NB4 (cell line): ENCODE measurements around the gene PACS1.

Experiments used
- DNase-seq: peaks from one replicate; pipeline ENCODE4 v3.0.0; 2010; ENCODE audit warnings: low read depth
- H3K4me3 ChIP-seq: one replicate; pipeline ENCODE4 v1.5.1; 2011; ENCODE audit warnings: mild to moderate bottlenecking, low read depth, low read length, moderate library complexity
- MYC ChIP-seq: IDR thresholded peaks from 2 replicates; pipeline ENCODE4 v1.6.1; 2011; ENCODE audit warnings: low read depth, low read length
- POLR2A ChIP-seq: IDR thresholded peaks from 2 replicates; pipeline ENCODE4 v1.6.1; 2011; ENCODE audit warnings: mild to moderate bottlenecking; ENCODE audit not compliant: insufficient read length; ENCODE audit errors: extremely low read depth
- TF ChIP-seq, protein P1 (sequence below): IDR thresholded peaks from one replicate; pipeline ENCODE4 v1.5.1; 2012; ENCODE audit warnings: low read depth, low read length
- TF ChIP-seq, protein P2 (sequence below): IDR thresholded peaks from 2 replicates; pipeline ENCODE4 v1.6.1; 2011; ENCODE audit warnings: low read depth, low read length

PACS1 gene

DNA sequence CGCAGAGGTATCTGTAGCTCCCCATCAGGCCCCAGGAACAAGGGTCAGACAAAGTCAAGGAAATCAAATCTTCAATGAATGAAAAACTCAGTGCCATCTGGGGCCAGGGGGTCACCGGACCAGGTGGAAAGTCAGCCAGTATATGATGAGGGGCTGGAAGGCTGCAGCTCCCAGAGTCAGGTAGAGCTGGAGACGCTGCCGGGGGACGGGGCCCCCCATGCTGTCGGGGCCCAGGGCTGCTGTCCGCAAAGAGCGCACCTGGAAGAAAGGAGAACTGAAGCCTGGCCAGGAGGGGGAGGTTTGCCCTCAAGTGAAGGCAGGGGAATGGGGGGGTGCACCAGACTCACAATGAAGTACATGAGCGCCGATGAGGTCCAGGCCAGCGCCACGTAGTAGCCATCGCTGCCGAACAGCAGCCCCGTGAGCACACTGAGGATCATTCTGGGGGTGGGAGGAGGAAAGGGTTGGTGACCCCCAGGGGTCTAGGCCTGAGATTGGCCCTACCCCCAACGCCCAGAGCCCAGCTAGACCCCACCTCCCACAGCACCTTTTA, 214.5 kb downstream of the PACS1 start:
- DNase-seq, result no peak

DNA sequence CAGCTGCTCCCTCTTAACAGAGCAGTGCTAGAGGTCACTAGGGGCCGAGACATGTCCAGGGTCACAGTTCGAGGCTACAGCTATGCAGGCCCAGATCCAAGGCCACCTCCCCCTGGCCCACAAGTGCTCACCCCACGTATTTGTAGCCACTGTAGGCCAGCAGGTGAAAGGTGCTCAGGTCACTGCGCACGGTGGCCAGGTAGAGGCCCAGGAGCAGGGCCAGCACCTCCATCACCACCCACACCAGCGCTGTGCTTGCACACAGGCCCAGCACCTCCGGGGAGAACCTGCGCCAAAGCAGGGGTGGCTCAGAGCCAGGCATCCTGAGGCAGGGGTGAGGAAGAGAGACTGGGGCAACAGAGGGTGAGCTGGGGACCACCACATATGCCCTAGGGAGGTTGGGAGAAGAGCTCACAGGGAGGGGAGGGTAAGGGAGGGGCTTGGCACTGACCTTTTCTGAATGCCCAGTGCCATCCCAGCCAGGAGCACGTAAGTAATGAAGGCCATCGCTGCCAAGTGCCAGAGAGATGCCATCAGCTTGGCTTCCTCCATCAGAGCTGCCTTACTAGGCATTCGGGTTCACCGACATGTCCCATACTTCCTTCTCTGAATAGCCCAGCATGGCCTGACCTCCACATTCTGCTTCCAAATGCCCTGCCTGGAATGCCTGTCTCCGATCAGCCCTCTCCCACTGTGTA, 215.3 kb downstream of the PACS1 start:
- TF ChIP-seq, protein P1, sequence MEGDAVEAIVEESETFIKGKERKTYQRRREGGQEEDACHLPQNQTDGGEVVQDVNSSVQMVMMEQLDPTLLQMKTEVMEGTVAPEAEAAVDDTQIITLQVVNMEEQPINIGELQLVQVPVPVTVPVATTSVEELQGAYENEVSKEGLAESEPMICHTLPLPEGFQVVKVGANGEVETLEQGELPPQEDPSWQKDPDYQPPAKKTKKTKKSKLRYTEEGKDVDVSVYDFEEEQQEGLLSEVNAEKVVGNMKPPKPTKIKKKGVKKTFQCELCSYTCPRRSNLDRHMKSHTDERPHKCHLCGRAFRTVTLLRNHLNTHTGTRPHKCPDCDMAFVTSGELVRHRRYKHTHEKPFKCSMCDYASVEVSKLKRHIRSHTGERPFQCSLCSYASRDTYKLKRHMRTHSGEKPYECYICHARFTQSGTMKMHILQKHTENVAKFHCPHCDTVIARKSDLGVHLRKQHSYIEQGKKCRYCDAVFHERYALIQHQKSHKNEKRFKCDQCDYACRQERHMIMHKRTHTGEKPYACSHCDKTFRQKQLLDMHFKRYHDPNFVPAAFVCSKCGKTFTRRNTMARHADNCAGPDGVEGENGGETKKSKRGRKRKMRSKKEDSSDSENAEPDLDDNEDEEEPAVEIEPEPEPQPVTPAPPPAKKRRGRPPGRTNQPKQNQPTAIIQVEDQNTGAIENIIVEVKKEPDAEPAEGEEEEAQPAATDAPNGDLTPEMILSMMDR, result no peak
- TF ChIP-seq, protein P2, sequence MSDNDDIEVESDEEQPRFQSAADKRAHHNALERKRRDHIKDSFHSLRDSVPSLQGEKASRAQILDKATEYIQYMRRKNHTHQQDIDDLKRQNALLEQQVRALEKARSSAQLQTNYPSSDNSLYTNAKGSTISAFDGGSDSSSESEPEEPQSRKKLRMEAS, result no peak
- TF ChIP-seq POLR2A (no peak), MYC (no peak)
- no peak overlapping the region for H3K4me3 ChIP-seq
- DNase-seq, result no peak

More for the DNA sequence above, 214.5 kb downstream of the PACS1 start:
- TF ChIP-seq MYC (no peak), POLR2A (no peak)
- TF ChIP-seq, protein P1, result no peak
- TF ChIP-seq, protein P2, result no peak
- no peak overlapping the region for H3K4me3 ChIP-seq

DNA sequence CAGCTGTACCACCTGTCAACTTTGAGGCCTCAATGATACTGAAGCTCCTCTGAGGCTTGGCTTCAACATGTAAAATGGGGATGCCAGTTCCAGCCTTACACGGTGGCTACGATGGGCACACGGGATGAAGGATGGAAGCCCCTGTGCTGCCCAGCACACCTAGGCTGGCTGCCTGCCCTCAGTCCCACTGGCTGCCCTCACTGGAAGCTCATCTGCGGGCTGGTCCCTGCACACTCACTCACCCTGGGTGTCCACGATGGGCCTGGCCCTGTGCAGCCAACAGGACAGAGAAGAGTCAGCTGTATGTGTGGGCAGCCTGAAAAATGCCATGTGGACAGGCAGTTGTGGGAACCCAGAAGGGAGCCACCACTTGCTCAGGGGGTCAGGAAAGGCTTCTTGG, 216.6 kb downstream of the PACS1 start:
- DNase-seq, result no peak
- TF ChIP-seq POLR2A (no peak), MYC (no peak)
- TF ChIP-seq, protein P2, result no peak
- TF ChIP-seq, protein P1, result no peak
- H3K4me3 ChIP-seq, result no peak overlapping the region

DNA sequence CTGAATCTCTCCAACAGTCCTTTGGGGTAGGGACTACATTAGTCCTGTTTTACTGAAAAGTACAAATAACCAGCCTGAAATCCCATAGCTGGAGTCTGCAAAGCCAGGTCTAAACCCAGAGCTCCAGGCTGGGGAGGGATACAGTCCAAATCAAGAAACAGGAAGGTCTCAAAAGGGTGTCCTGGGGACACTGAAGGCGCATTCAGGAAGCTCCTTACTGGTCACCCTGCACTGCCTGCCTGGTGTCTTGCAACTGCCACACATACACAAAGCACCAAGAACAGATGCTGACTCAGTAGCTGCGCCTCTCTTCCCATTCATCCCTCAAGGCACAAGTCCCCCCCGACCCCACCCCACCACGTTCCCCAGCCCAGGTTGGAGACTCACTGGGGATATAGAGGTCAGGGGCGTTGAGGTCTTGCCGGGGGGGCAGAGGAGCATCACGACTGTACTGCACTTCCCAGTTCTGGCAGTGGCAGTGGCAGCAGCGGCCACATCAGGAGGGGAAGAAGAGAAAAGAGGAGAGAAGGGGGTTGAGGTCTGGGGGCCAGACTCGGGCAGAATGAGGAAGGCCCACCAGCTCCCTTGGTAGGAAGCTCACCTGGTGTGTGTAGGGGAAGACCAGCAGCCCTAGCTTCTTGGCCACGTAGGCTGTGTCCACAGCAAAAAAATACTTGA, 217.3 kb downstream of the PACS1 start:
- DNase-seq, result no peak
- H3K4me3 ChIP-seq, result no peak overlapping the region
- TF ChIP-seq MYC, result no peak
- TF ChIP-seq, protein P2, result no peak
- no peak for TF ChIP-seq POLR2A
- TF ChIP-seq, protein P1, result no peak

DNA sequence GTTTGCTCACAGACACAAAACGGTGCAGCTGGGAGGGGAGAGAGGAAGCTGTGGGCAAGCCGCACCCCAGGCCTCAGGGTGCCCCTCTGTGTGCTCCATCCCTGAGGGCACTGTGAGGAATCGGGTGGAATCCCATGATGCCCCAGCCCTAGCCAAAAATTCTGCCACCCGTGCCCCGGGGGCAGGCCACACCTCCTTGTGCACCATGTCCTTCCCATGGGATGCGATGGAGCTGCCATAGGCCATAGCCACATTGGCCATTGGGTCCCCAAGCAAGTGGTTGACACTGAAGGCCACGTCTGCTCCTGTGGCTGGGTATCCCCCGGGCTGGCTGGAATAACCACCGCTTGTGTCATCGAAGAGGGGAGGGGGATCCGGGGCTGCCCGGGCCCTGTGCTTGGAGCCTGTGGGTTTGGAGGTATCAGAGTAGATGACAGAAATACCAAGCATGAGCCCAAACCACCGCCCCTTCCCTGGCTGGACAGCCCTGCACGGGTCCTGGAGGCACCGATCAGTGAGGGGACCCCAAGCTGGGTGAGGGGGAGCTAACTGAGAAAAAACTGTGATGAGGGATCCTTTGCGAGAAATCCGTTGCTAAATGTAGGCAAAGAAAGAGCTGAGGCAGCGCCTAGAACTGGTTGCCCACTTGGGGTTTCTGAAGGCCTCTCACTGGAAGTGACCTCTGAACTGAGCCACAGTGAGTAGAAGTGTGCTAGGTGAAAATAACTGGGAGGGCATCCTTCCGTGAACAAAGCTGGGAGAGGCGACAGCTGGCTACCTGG, 218.0 kb downstream of the PACS1 start:
- no peak for TF ChIP-seq MYC
- TF ChIP-seq POLR2A, result no peak
- TF ChIP-seq, protein P2, result no peak
- TF ChIP-seq, protein P1, result no peak
- peak overlapping the region; percentile 90 for H3K4me3 ChIP-seq
- DNase-seq, result no peak
